ENCODE data around the gene PER1.

DNA sequence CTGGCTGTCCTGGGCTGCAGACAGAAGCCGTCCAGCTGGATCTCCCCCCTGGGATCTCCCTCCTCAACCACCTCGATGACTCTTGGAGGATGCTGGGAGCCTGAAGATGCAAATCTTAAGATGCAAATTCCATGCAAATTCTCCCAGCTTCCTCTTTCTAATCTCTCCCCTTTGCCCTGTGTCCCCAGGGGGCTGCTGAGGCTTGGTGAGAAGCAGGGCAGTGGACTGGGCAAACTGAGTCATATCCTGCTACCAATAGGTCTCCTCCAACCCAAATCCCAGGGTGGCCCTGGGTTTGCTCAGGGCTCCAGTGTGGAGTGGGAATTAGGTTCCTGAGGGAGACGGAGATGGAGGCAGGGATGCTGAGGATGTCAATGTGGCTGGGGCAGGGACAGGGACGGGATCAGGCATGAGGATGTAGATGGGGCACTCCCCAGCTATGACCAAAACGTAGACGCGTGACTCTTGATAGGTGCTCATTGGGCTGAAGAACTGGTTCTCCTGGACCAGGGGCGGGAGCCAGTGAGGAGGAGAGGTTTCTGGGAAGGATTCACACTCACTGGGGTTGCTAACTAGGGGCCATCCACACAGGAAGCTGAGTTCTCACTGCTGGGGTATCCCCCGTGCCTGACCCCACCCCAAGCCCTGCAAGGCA is 61.0 kb downstream of the PER1 start:
- no peak for TF ChIP-seq POLR2A (IDR thresholded peaks at IDR 0.05)
- TF ChIP-seq, protein P1, sequence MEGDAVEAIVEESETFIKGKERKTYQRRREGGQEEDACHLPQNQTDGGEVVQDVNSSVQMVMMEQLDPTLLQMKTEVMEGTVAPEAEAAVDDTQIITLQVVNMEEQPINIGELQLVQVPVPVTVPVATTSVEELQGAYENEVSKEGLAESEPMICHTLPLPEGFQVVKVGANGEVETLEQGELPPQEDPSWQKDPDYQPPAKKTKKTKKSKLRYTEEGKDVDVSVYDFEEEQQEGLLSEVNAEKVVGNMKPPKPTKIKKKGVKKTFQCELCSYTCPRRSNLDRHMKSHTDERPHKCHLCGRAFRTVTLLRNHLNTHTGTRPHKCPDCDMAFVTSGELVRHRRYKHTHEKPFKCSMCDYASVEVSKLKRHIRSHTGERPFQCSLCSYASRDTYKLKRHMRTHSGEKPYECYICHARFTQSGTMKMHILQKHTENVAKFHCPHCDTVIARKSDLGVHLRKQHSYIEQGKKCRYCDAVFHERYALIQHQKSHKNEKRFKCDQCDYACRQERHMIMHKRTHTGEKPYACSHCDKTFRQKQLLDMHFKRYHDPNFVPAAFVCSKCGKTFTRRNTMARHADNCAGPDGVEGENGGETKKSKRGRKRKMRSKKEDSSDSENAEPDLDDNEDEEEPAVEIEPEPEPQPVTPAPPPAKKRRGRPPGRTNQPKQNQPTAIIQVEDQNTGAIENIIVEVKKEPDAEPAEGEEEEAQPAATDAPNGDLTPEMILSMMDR (IDR thresholded peaks at IDR 0.05 in 4 of 5, conservative IDR thresholded peaks at IDR 0.05 in 1 of 5) = no peak

All from gastrocnemius medialis (tissue), 4 donors.